ENCODE data around the gene COA3. TPM values are rescaled to one million over a fixed set of nuclear protein-coding genes. Genes with fewer than 3 reads are reported as not detected.
"Not testable (repeated sequence)": the region's sequence is repeated elsewhere in the genome, so short reads cannot be mapped to it uniquely, and the experiment has no call there.

COA3 gene
- total RNA-seq, 2 donors from 2014 or later, result 142 to 167 TPM

GRCh38 chr17:42768006-42768405, 30.5 kb downstream of the COA3 start:
- ATAC-seq; intact Hi-C loops (cut with DNase I, micrococcal nuclease); DNase-seq: not testable (repeated sequence)

GRCh38 chr17:42767512-42767911, 31.0 kb downstream of the COA3 start:
- intact Hi-C loops (cut with DNase I, micrococcal nuclease), result no loop called here
- ATAC-seq (no peak), DNase-seq (no peak)

GRCh38 chr17:42766124-42766523, 32.4 kb downstream of the COA3 start:
- intact Hi-C loops (cut with DNase I, micrococcal nuclease), result no loop called here
- no peak for DNase-seq
- ATAC-seq, result no peak

GRCh38 chr17:42761638-42762037, 36.9 kb downstream of the COA3 start:
- intact Hi-C loops (cut with DNase I, micrococcal nuclease), result loop anchor here in 1 of 2 donors (5.0 kb wide), 1 partner anchor 39 kb away; no protein-coding TSS in a partner anchor
- ATAC-seq (no peak), DNase-seq (no peak)

GRCh38 chr17:42760652-42761581, 37.6 kb downstream of the COA3 start, which contains the start of gene RAMP2:
RAMP2 (plus strand) TSS chr17:42761227; CDS start chr17:42761262, 35 bp downstream.
- intact Hi-C loops (cut with DNase I, micrococcal nuclease), result loop anchor here in 1 of 2 donors (5.0 kb wide), 1 partner anchor 39 kb away; no protein-coding TSS in a partner anchor
- peak in 1 of 2 donors; percentile 41 for DNase-seq
- peak; percentile 67 for ATAC-seq

GRCh38 chr17:42759982-42760651, 38.4 kb downstream of the COA3 start:
- intact Hi-C loops (cut with DNase I, micrococcal nuclease), result loop anchor here in 1 of 2 donors (5.0 kb wide), 1 partner anchor 38 kb away; no protein-coding TSS in a partner anchor
- no peak for ATAC-seq
- no peak for DNase-seq

GRCh38 chr17:42754782-42755181, 43.7 kb downstream of the COA3 start:
- no peak for ATAC-seq
- peak in 1 of 2 donors; percentile 32 for DNase-seq
- intact Hi-C loops (cut with DNase I, micrococcal nuclease), result no loop called here

- ATAC-seq (no peak), DNase-seq (no peak)
- intact Hi-C loops (cut with DNase I, micrococcal nuclease), result no loop called here
Measured at GRCh38 chr17:42751628-42752027, 46.9 kb downstream of the COA3 start.

GRCh38 chr17:42750739-42751344, 47.7 kb downstream of the COA3 start:
- intact Hi-C loops (cut with DNase I, micrococcal nuclease), result no loop called here
- DNase-seq, result no peak
- ATAC-seq, result no peak

GRCh38 chr17:42748908-42749798, 49.4 kb downstream of the COA3 start:
- ATAC-seq (no peak), DNase-seq (no peak)
- intact Hi-C loops (cut with DNase I, micrococcal nuclease), result no loop called here

- ATAC-seq (no peak), DNase-seq (no peak)
- intact Hi-C loops (cut with DNase I, micrococcal nuclease), result no loop called here
Measured at GRCh38 chr17:42748202-42748907, 50.1 kb downstream of the COA3 start.

Small RNAs within 50 kb of the gene (microRNA-seq; reads per million reads assigned to microRNA genes)
- gene MIR6781, result 0 to 2.7 reads per million in 2 donors

Other genes starting within 250 kb of the COA3 start
- under 1 TPM; 0.85 to 0.98 TPM for gene HSD17B1, start 245.8 kb downstream of the COA3 start, total RNA-seq
- gene COASY, start 236.6 kb downstream of the COA3 start, total RNA-seq, result 100 to 1,000 TPM in 1 of 2 donors, 10 to 100 TPM in 1; 92.6 to 122 TPM
- gene MLX, start 231.6 kb downstream of the COA3 start, total RNA-seq, result 10 to 100 TPM; 95.1 to 98.8 TPM
- 1 to 10 TPM; 1.6 to 2.2 TPM for gene PSMC3IP, start 221.0 kb downstream of the COA3 start, total RNA-seq
- 10 to 100 TPM; 49.0 to 71.6 TPM for gene RETREG3, start 189.3 kb downstream of the COA3 start, total RNA-seq
- gene TUBG1, start 189.0 kb downstream of the COA3 start, total RNA-seq, result 10 to 100 TPM; 24.3 to 39.7 TPM
- gene TUBG2, start 139.4 kb downstream of the COA3 start, total RNA-seq, result 1 to 10 TPM; 4.4 to 7.7 TPM
- 10 to 100 TPM; 15.0 to 16.6 TPM for gene PLEKHH3, start 121.7 kb downstream of the COA3 start, total RNA-seq
- 1 to 10 TPM in 1 of 2 donors, under 1 TPM in 1; 0.58 to 2.4 TPM for gene CCR10, start 116.9 kb downstream of the COA3 start, total RNA-seq
- 1 to 10 TPM; 1.2 to 4.6 TPM for gene CNTNAP1, start 116.2 kb downstream of the COA3 start, total RNA-seq
- 10 to 100 TPM; 24.9 to 28.0 TPM for gene EZH1, start 53.7 kb downstream of the COA3 start, total RNA-seq
- gene RAMP2, start 37.5 kb downstream of the COA3 start, total RNA-seq, result 1 to 10 TPM; 5.0 to 7.7 TPM
- gene VPS25, start 25.3 kb downstream of the COA3 start, total RNA-seq, result 10 to 100 TPM; 81.5 to 83.6 TPM
- gene WNK4, start 18.1 kb downstream of the COA3 start, total RNA-seq, result 10 to 100 TPM; 32.7 to 41.2 TPM
- 1 to 10 TPM; 1.2 to 2.4 TPM for gene CNTD1, start 157 bp upstream of the COA3 start, total RNA-seq
- 100 to 1,000 TPM; 128 to 150 TPM for gene BECN1, start 25.6 kb upstream of the COA3 start, total RNA-seq
- 100 to 1,000 TPM in 1 of 2 donors, 10 to 100 TPM in 1; 89.7 to 104 TPM for gene PSME3, start 34.7 kb upstream of the COA3 start, total RNA-seq
- under 1 TPM; 0.47 to 0.85 TPM for gene AOC2, start 45.9 kb upstream of the COA3 start, total RNA-seq
- gene AOC3, start 52.5 kb upstream of the COA3 start, total RNA-seq, result 10 to 100 TPM in 1 of 2 donors, 1 to 10 TPM in 1; 5.6 to 27.1 TPM
- gene G6PC1, start 102.1 kb upstream of the COA3 start, total RNA-seq, result under 1 TPM in 1 of 2 donors, not detected in 1; 0.50 TPM
- 10 to 100 TPM; 17.6 to 24.1 TPM for gene AARSD1, start 165.8 kb upstream of the COA3 start, total RNA-seq
- 1 to 10 TPM; 3.2 to 3.6 TPM for gene PTGES3L, start 181.4 kb upstream of the COA3 start, total RNA-seq
- 10 to 100 TPM; 24.2 to 25.2 TPM for gene RUNDC1, start 181.9 kb upstream of the COA3 start, total RNA-seq
- 100 to 1,000 TPM; 605 to 650 TPM for gene RPL27, start 199.7 kb upstream of the COA3 start, total RNA-seq
- gene IFI35, start 208.1 kb upstream of the COA3 start, total RNA-seq, result 10 to 100 TPM; 33.6 to 51.6 TPM
- 10 to 100 TPM; 46.3 to 85.2 TPM for gene VAT1, start 223.7 kb upstream of the COA3 start, total RNA-seq
- 1 to 10 TPM in 1 of 2 donors, under 1 TPM in 1; 0.15 to 1.1 TPM for gene RND2, start 226.5 kb upstream of the COA3 start, total RNA-seq